HG02852 (cell line): ENCODE measurements around the gene ATP6V1B1.

ENCODE experiments used
- ATAC-seq: cut with Tn5 transposase; IDR thresholded peaks from one replicate; pipeline ENCODE4 v1.9.1; 2021; ENCODE audit warnings: mild to moderate bottlenecking, moderate library complexity; ENCODE audit not compliant: unreplicated experiment

ATP6V1B1 gene

DNA sequence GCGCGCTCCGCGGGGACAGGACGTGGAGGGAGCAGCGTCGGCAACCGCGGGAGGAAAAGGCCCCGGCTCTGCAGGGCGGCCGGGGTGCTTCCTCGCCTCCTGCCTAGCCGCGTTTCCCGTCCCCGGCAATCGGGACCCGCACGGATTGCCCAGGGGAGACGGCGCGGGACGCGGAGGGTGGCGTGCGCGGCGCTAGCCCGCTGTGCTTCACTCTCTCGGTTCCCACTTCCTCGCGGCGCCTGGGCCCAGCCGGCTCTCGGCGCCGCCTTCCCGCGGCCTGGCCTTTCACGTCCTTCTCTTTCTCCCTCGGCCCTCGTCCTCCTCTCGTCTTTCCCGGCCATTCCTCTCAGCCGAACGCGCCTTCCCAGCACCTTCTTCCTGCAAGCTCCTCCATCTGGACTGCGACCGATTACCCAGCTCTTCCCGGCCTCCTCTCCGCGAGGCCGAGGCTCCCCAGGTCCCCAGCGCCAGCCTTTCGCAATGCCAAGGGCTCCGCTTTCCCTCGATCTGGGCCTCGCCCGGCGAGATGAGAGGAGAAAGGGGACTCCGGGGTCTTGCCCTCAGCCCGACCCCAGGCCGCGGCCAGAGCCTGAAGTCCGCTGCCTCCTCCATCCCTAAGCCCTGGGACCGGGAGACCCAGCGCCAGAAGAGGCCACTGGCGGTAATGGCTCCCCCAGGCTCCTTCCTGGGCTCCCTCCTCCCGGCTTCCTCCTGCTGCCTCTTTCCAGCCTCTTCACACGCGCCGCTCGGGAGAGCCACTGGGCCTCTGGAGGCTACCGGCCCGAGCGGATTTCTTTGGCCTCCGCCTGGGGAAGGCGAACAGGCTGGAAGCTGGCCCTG lies 34.3 kb upstream of the ATP6V1B1 start:
- no peak for ATAC-seq

DNA sequence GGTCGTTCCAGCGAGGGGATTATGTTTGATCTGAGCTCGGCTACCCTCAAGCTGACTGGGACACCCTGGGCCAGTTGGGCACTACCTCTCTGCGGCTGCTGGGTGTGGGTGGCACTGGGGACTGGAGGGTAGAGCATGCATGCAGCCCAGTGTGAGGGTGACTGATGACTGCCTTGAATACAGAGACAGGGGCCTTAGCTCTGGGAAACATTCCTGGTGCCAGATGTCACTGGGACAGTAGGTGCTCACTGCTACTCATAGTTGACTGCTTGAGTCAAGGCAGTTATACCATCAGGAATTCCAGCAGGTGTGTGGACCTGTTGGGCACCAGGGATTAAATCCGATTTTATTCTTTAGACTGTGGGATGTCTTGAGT lies 33.6 kb upstream of the ATP6V1B1 start:
- ATAC-seq, result no peak

DNA sequence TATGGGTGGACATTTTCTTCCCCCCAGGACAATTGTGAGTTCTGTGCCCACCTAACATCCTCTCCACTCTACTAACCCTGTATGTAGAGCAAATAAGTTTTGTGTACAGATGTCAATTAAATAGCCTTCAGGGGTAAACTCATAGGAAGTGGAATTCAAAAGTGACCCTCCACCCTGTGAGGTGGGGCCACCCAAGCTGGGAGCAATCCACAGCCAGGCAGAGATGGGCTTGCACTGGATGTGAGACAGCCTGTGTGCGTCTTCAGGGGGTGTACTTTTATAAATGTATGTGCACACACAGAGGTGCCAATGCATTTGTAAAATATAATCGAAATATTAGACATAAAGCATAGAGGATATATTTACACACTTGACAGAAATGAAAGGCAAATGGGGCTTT lies 33.1 kb upstream of the ATP6V1B1 start:
- no peak for ATAC-seq

DNA sequence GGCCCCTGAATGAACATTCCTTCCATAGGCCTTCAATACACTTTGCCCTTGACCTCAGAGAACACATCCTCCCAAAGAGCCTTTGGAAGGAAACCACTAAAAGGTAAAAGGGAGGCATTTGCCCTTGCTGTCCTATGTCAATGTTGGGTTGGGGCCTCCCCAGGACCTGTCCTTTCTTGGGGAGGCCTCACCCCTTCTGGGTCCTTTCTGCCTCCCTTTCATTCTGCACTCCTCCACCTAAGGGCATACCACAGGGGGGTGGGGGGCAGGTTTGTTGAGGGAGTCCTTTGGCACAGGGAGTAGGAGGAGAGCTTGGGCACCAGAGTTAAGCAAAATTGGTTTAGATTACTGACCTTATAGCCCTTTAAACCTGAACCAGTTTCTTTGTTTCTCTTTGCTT lies 32.5 kb upstream of the ATP6V1B1 start:
- no peak for ATAC-seq

DNA sequence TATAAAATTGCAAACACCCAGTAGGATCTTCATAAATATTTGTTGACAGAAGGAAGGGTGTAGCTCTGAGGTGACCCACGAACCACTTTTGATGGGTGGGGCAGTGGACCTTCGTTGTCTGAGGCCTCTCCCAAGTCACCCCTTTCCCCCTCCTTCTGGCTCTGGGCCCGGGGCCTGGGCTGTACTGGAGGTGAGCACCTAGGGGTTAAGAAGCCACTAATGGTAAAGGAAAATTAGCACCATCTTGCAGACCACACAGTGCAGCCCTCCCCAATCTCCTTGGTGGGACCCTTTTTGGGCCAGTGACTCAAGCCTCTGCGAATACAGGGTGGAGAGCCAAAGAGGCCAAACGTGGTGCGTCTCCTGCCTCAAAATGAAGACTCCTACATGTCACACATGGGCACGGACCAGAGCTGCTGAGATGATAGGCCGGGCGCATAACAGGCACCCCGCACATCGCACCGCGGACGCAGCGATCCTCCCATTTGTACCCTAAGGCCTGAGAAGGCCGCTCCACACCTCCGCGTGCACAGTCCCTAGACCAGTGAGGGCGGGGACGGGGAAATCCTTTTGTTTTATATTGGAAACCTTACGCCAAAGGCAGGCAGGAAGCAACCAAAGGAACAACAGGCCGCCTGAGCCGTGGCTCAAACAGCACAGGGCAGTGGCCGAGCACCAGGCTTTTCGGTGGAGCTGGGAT lies 31.9 kb upstream of the ATP6V1B1 start:
- no peak for ATAC-seq

DNA sequence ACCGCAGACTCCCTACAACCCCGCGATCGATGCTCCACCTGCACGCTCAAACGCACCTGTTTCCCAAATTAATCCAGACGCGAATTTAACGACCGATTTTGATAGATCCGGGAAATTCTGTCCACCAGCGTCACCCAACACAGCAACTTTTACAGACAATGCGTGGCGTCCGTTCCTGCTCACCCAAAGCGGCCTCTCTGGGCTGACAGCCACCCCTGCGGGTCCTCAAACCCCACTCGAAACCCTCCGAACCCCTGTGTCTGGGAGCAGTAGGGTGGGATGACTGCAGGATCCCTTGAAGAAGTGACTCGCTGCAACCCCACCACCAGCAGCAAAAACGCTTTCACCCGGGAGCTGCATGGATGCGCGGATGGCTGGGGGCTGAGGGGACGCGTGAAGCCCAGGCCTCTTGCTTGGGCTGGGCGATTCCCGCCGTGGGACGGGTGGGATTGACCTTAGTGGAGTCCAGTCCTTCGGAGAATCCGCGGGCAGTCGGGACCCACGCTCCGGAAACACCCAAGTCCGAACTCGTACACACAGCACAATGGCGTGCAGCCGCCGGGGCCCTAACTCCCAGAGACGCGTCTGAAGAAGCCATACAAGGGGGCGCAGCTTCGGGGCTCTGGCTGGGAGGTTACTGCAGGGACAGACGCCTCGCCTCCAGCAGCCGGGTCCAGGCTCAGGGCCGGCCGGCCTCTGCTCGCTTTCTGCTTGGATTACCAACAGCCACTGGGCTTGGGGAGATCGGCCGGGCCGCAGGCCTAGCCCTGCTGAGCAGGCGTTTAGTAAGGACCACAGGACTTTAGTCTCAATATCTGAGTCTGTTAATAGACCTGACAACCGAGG lies 31.1 kb upstream of the ATP6V1B1 start:
- ATAC-seq, result no peak

DNA sequence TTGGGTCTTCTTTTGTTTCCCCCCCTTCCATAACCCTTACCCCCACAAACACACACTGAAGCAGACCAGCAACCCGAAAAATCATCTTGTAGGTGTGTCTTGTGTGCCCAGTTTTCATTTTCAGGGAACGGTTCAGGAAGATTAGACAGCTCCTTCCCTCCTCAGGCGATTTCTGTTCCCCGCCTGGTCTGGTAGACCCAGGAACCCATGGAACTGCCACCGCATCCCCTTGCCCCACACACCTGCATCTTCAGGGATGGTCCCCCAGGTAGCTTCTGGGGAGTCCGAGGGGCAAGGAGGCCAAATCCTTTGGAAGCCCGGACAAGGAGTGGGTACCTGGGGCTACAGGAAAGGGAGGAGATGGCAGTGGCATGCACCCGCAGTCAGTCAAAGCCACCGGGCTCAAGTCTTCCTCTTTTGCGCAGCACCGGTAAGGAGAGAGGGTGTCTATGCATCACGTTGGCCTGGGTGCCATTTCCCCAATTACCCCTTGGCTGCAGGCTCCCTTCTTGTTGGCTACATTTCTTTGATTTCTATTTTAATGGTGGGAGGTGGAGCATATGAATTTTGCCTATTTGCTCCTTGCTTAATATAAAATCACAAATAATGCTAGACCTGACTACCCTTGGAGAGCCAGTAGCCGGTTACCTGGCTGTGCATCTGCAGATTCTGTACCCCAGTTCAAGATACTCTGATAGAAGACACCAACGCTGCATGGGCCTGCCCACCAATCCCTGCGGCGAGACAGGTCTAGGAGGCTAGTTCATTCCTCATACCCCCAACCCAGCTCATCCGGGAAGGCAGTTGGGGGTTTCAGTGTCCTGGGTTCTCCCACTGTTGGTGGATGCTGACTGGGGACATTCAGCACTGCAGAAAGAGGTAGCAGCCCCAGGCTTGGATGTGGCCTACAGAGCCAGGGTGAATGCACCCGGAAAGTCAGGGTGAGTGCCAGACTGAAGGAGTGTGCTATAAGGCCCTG lies 30.0 kb upstream of the ATP6V1B1 start:
- ATAC-seq, result no peak

DNA sequence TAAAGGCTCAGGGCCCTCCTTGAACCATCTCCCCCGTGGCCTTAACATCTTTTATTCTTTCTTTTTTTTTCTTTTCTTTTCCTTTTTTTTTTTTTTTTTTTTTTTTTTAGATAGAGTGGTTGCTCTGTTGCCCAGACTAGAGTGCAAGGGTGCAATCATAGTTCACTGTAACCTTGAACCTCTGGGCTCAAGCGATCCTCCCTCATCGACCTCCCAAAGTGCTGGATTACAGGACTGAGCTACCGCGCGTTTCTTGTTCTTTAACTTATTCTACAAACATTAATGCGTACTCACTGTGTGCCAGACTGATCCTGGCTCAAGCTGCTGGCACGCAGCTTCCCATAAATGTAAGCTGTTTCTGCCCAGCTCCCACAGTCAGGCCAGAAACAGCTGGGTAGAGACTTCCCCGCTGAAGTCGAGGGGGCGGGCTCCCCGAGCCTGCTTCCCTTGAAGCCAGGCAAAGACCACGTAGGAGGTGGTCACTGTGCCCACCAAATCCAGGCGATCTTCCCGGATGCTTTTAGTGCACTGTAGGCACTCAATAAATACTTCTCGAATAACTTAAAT lies 29.2 kb upstream of the ATP6V1B1 start:
- ATAC-seq, result no peak

DNA sequence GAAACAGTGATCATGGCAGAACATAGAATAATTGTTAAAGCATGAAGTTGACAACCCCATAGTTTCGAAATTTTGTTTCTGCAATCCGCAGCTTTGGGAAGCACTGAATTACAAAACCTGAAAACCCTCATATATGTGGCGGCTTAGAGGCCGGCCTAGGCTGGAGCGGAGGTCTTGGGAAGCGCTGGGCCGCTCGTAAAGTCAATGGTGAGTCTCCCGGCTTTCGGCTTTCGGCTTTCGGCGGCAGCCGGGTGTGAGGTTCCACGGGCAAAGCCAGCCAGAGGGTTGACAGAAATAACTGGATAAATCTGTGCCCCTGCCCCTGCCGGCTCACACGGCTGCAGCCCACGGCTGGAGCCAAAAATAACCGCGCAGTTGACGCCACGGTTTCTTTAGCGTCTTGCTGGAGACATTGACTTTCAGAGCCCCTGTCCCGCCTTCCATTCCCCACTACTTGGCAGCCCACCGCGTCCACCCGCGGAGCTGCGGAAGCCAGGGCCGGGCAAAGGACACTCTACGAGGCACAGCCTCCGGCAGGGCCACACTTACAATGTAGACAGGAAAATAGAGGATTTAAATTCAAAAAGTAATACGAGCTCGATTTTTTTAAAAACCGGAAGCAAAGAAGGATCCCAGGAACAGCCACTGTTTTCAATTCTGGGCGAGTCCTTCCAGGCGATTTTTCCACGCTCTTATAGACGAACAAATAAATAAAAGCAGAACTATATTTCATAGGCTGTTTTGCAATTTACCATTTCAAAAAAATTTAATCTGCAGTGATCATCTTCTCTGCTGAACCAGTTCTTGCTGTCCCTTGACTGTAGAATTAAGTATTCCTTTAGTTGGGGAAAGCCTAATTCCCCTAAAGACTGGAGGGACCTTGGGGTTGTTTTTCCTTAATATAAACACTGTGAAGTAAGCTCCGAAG lies 28.3 kb upstream of the ATP6V1B1 start:
- ATAC-seq, result no peak

DNA sequence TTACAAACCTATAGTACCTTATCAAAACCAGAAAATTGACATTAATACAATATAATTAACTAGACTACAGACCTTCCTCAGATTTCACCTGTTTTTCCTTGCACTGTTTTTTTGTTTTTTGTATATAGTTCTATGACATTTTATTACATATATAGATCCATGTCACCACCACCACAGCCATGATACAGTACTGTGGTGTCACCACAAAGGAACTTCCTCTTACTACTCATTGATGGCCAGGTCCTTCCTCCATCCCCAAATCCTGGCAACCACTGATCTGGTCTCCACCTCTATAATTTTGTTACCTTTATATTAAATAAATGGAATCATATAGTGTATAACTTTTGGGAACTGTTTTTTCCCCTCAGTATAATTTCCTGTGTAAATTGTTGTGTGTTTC lies 19.4 kb upstream of the ATP6V1B1 start:
- no peak for ATAC-seq

DNA sequence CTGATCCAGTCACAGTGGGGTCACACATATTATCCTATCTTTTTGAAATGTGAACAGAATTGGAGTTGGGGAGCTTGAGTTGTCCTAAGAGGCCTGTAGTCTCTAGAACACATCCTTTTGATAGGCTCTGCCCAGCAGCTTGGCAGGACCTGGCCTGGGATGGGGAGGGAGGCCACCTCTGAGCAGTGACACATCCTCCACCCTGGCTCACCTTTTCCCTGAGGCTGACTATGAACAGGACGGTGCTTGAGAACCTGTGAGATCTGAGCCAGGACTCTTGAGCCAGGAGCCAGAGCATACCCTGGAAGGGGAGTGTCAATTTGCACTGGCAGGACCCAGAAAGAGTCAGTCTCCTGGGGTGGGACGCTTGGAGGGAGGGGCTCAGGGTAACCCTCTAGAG lies 17.7 kb upstream of the ATP6V1B1 start:
- no peak for ATAC-seq

DNA sequence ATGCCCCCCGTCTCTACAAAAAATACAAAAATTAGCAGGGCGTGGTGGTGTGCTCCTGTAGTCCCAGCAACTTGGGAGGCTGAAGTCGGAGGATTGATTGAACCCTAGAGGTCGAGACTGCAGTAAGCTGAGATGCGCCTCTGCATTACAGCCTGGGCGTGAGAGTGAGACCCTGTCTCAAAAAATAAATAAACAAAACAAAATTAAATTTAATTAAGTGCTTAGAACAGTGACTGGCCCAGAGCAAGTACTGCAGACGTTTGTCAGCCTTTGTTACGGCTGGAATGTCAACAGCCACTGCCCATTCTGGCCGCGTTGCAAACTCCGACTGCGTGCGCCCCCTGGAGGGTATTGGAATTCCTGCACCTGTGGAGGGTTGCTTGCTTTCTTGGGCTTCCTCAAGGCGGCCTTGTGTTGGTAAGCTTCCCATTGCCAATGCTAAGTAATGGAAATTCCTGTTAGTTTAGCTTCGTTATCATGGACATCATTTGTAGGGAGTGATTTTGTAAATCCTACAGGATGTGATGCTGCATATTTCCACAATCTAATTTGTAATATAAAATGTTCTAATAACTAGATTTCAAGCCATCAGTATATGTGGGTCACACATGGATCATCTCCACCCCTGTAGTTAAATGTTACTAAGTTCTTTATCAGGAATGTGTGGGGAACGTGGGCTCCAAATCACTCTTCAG lies 15.9 kb upstream of the ATP6V1B1 start:
- ATAC-seq, result peak; percentile 56

DNA sequence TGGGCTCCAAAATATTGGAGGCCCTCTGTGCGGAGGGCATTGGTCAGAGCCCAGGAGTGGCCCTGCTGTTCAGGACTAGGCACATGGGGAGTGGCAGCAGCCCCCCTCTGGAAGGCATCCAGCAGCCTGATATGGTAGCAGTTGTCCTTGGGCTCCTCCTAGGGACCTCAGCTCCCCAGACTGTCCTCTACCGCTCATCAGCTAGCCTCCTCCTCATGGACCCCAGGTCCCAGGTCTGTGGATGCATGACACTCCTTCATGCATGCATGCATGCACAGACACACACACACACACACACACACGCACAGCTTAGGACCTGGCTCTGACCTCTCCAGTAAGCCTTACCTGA lies 15.4 kb upstream of the ATP6V1B1 start:
- ATAC-seq, result no peak

DNA sequence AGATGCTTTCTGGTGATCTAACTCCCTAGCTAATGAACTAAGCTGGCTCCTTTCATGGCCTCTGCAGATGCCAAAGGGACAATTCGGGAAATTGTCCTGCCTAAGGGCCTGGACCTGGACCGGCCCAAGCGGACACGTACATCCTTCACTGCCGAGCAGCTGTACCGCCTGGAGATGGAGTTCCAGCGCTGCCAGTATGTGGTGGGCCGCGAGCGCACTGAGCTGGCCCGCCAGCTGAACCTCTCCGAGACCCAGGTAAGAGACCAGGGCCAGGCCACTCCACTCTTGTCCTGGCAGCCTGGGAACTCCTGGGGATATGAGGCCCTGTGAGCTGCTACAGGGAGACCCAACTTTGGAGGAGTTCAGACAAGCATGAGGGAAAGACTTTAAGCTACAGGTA lies 14.7 kb upstream of the ATP6V1B1 start:
- no peak for ATAC-seq

DNA sequence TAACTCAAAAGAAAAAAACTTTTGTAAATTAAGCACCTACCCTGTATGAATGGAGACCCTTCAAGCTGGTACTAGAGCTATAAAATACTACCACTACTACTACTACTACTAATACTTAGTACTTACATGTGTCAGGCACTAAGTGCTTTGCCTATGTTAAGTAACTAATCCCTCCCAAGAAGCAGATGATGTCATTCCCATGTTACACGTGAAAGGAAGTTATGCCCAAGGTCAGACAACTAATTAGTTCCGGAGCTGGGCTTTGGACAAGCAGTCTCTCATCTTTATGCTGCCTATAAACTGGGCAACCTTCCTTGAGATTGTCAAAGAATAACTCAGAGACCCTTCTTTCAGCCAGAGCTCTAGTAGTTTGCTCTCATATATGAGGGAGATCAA lies 13.9 kb upstream of the ATP6V1B1 start:
- no peak for ATAC-seq

DNA sequence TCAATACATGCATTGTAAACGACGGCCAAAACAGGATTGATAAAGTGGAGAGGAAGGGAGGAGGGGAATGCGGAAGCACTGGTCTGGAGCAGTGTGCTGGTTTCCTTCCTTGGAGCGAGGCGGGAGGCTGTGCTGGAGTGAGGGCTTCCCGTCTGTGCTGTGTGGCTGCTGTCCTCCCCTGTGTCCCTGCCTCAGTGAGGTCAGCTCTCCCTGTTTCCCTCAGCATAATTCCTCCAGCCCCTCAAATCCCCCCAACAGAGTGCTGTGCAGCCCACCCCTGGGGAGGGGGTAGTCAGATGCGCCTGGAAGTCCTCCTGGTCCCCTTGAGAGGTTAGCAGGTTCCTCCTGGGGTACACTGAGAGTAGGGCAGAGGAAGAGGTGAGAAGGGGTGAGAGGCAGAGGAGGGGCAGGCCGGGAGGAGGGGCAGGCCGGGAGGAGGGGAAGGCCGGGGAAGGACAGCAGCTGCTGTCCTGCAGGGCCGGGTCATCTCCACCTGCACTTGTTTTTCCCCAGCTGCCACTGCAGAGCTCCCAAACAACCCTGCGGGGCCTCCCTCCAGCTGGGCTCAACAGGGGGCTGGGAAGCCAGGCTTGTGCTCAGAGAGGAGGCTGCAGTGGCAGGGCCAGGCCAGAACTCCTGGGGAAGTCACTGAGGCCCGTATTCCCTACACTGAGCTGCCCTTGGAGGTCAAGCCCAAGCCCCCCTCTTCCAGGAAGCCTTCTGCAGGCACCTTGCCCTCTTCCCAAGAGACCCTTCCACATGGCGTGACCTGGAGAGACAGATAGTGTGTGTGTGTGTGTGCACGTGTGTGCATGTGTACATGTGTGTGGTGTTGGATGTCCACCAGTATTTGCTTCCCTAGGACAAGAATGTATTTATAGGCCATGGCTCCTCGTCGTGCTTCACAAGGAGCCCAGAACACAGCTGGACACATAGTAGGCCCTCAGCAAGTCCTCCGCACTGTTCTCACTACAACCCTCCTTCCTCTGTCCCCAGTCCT lies 13.2 kb upstream of the ATP6V1B1 start:
- no peak for ATAC-seq

DNA sequence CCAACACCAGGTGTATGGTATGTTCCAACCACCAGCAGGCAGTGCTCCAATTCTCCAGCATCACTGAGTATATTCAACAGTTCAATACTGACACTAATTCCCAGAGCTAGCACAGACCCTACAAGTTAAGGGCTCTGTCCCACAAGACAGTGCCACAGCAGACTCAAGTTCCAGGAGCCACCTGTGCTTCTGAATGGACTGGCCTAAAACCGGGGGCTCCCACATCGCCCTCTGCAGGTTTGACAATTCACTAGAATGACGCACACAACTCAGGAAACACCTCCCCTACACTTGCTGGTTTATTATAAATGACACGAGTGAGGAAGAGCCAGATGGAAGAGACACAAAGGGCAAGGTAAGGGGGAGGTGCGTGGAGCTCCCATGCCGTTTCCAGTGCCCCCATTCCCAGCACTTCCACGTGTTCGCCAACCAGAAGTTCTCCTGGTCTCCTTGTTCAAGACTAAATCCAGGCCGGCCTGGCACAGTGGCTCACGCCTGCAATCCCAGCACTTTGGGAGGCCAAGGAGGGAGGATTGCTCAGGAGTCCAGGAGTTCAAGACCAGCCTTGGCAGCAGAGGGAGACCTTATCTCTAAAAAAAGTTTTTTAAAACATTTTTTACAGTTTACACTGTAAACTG lies 12.2 kb upstream of the ATP6V1B1 start:
- ATAC-seq, result no peak
